GM23338 (cell line): Measurements from ENCODE around the gene DNAJB6. TPM values are rescaled to one million over a fixed set of nuclear protein-coding genes. Genes with fewer than 3 reads are reported as not detected.
A peak's percentile ranks its signal among the peaks of the same experiment; 100 is the strongest.

ENCODE experiments used
- ATAC-seq: fragments of 200-7000 bp; cut with Tn5 transposase; 3 replicates; pipeline ENCODE4 v1.9.1; 2020
- DNase-seq: peaks from one replicate; pipeline ENCODE4 v3.0.0-alpha.2; 2015; ENCODE audit warnings: low spot score
- H2AFZ ChIP-seq: fragments of 200-600 bp; sonication (generic); 2 replicates; pipeline ENCODE4 v1.8.0; 2016; ENCODE audit warnings: antibody characterized with exemption, mild to moderate bottlenecking, moderate library complexity
- H3F3A ChIP-seq: fragments of 200-600 bp; sonication (generic); replicated peaks from 2 replicates; pipeline ENCODE4 v1.8.0; 2017; ENCODE audit warnings: antibody characterized with exemption, mixed run types, low read depth
- H3K27ac ChIP-seq: fragments of 200-600 bp; sonication (generic); 2 replicates; pipeline ENCODE4 v1.6.1; 2016; ENCODE audit warnings: low read depth
- H3K27me3 ChIP-seq: fragments of 200-600 bp; sonication (generic); 2 replicates; pipeline ENCODE4 v1.8.0; 2016; ENCODE audit warnings: mild to moderate bottlenecking, mixed run types, moderate library complexity; ENCODE audit not compliant: insufficient read depth
- H3K36me3 ChIP-seq: fragments of 200-600 bp; sonication (generic); 2 replicates; pipeline ENCODE4 v1.8.0; 2016; ENCODE audit warnings: mild to moderate bottlenecking; ENCODE audit not compliant: insufficient read depth
- H3K4me1 ChIP-seq: fragments of 200-600 bp; sonication (generic); 2 replicates; pipeline ENCODE4 v1.8.0; 2016; ENCODE audit warnings: mild to moderate bottlenecking, moderate library complexity; ENCODE audit not compliant: insufficient read depth
- H3K4me2 ChIP-seq: fragments of 200-600 bp; sonication (generic); 2 replicates; pipeline ENCODE4 v1.7.1; 2017; ENCODE audit warnings: mixed run types
- H3K4me3 ChIP-seq: fragments of 200-600 bp; sonication (generic); 2 replicates; pipeline ENCODE4 v1.6.1; 2016; ENCODE audit warnings: mixed run types
- H3K79me2 ChIP-seq: fragments of 200-600 bp; sonication (generic); replicated peaks from 2 replicates; pipeline ENCODE4 v1.8.0; 2017; ENCODE audit warnings: mild to moderate bottlenecking; ENCODE audit not compliant: insufficient read depth
- H3K9me2 ChIP-seq: fragments of 200-600 bp; sonication (generic); 2 replicates; pipeline ENCODE4 v1.8.0; 2017; ENCODE audit not compliant: insufficient read depth
- H4K20me1 ChIP-seq: fragments of 200-600 bp; sonication (generic); replicated peaks from 2 replicates; pipeline ENCODE4 v1.8.0; 2017; ENCODE audit warnings: mild to moderate bottlenecking; ENCODE audit not compliant: insufficient read depth
- H3K27ac Mint-ChIP-seq: 2 replicates; pipeline ENCODE4 v1.8.0; 2020; ENCODE audit warnings: inconsistent platforms, mild to moderate bottlenecking, moderate library complexity, mixed read lengths
- H3K27me3 Mint-ChIP-seq: 3 replicates; pipeline ENCODE4 v1.8.0; 2022; ENCODE audit warnings: low read depth, mild to moderate bottlenecking, moderate library complexity, mixed read lengths, inconsistent platforms; ENCODE audit not compliant: insufficient read depth, poor library complexity
- H3K36me3 Mint-ChIP-seq: 3 replicates; pipeline ENCODE4 v1.8.0; 2021; ENCODE audit warnings: low read depth, mild to moderate bottlenecking, inconsistent platforms, moderate library complexity, mixed read lengths
- H3K4me1 Mint-ChIP-seq: 3 replicates; pipeline ENCODE4 v1.8.0; 2020; ENCODE audit warnings: mild to moderate bottlenecking, inconsistent platforms, mixed read lengths
- H3K4me3 Mint-ChIP-seq: 3 replicates; pipeline ENCODE4 v1.8.0; 2021; ENCODE audit warnings: moderate library complexity, mild to moderate bottlenecking, inconsistent platforms, mixed read lengths
- H3K9me3 Mint-ChIP-seq: 3 replicates; pipeline ENCODE4 v1.8.0; 2020; ENCODE audit warnings: moderate library complexity, mild to moderate bottlenecking, inconsistent platforms, mixed read lengths
- CREB1 ChIP-seq: fragments of 250-450 bp; sonication (Bioruptor Pico); IDR thresholded peaks from 2 replicates; pipeline ENCODE4 v1.5.0; 2020; ENCODE audit warnings: low read depth, mild to moderate bottlenecking, moderate library complexity
- EZH2phosphoT487 ChIP-seq: fragments of 200-600 bp; sonication (generic); IDR thresholded peaks from one replicate; pipeline ENCODE4 v1.8.1; 2018; ENCODE audit warnings: antibody characterized with exemption; ENCODE audit not compliant: unreplicated experiment
- JUNB ChIP-seq: IDR thresholded peaks from one replicate; pipeline ENCODE4 v1.6.1; 2016; ENCODE audit warnings: antibody characterized with exemption; ENCODE audit not compliant: unreplicated experiment
- NANOG ChIP-seq: IDR thresholded peaks from 2 replicates; pipeline ENCODE4 v1.6.1; 2016; ENCODE audit warnings: antibody characterized with exemption, borderline replicate concordance
- STAT1 ChIP-seq: IDR thresholded peaks from one replicate; pipeline ENCODE4 v1.6.1; 2016; ENCODE audit warnings: antibody characterized with exemption; ENCODE audit not compliant: unreplicated experiment
- ZNF331 ChIP-seq: fragments of 250-450 bp; sonication (Bioruptor Pico); IDR thresholded peaks from 2 replicates; pipeline ENCODE4 v1.5.0; 2020; ENCODE audit warnings: low read depth, mild to moderate bottlenecking, moderate library complexity
- ZNF462 ChIP-seq: fragments of 250-450 bp; sonication (Bioruptor Pico); IDR thresholded peaks from 2 replicates; pipeline ENCODE4 v1.5.0; 2020; ENCODE audit warnings: mild to moderate bottlenecking, moderate library complexity
- polyA plus RNA-seq: library from polyadenylated mRNA; unstranded; fragments of >200 nt; fragmentation: Nextera tagmentation; extraction: Ambion mirVana; gene quantifications from 2 replicates; pipeline ENCODE4 v1.2.1, GENCODE V29; 2016
- total RNA-seq: library from RNA; depleted of rRNA; stranded (reverse); fragments of >200 nt; shearing (Covaris generic); gene quantifications from 2 replicates; pipeline ENCODE4 v1.2.3, GENCODE V29; 2014
- TF ChIP-seq, protein P1 (sequence below): IDR thresholded peaks from one replicate; pipeline ENCODE4 v1.6.1; 2018; ENCODE audit warnings: antibody characterized with exemption; ENCODE audit not compliant: unreplicated experiment
- TF ChIP-seq, protein P2 (sequence below): IDR thresholded peaks from 2 replicates; pipeline ENCODE4 v1.6.1; 2016; ENCODE audit warnings: antibody characterized with exemption

The DNAJB6 gene
- total and polyA plus RNA-seq, 2 experiments from 2014 or later, result 308 to 322 TPM

DNA sequence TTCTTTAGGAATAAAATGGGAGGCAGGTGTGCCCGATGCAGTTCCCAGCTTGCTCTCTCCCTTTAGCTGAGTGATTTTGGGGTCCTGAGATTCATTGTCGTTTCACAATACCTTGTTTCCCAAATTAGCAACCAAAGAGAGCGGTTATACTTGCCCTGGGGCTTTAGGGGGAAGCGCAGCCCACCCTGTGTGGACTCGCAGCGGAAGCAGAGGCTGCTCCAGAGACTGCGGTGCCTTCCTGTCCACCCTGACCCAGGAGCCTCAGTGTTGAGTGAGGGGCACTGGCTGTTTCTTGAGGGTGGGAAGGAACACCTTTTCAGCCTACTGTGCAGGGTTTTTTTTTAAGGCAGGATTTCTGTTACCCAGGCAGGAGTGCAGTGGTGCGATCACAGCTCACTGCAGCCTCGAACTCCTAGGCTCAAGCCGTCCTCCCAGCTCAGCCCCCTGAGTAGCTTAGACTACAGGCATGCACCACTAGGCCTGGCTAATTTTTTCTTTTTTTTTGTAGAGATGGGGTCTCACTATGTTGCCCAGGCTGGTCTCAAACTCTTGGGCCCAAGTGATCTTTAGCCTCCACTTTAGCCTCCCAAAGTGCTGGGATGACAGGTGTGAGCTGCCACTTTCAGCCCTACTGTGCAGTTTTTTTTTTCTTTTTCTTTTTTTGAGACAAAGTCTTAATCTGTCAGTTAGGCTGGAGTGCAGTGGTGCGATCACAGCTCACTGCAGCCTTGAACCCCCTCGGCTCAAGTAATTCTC is 67.0 kb downstream of the DNAJB6 start:
- Mint-ChIP-seq H3K4me3 (no peak overlapping the region), H3K27me3 (peaks cover 27% of the 10 kb centered on the region), H3K4me1 (peaks cover 17% of the 10 kb centered on the region), H3K27ac (peak overlapping the region; percentile 73), H3K36me3 (peaks cover 66% of the 10 kb centered on the region), H3K9me3 (no peaks in the 10 kb centered on the region)
- Histone ChIP-seq H3F3A (peaks cover 60% of the 10 kb centered on the region), H3K4me1 (peaks cover 6% of the 10 kb centered on the region; the same call in 1 of the 2 replicates), H3K4me3 (no peak overlapping the region), H3K36me3 (peaks cover 4% of the 10 kb centered on the region; the same call in 1 of the 2 replicates), H3K79me2 (peaks cover 96% of the 10 kb centered on the region), H3K4me2 (no peak overlapping the region), H3K27me3 (no peaks in the 10 kb centered on the region), H3K9me2 (no peaks in the 10 kb centered on the region), H3K27ac (peak overlapping the region; percentile 69), H2AFZ (no peak overlapping the region), H4K20me1 (peaks cover 48% of the 10 kb centered on the region)
- DNase-seq, result no peak
- TF ChIP-seq, protein P1, sequence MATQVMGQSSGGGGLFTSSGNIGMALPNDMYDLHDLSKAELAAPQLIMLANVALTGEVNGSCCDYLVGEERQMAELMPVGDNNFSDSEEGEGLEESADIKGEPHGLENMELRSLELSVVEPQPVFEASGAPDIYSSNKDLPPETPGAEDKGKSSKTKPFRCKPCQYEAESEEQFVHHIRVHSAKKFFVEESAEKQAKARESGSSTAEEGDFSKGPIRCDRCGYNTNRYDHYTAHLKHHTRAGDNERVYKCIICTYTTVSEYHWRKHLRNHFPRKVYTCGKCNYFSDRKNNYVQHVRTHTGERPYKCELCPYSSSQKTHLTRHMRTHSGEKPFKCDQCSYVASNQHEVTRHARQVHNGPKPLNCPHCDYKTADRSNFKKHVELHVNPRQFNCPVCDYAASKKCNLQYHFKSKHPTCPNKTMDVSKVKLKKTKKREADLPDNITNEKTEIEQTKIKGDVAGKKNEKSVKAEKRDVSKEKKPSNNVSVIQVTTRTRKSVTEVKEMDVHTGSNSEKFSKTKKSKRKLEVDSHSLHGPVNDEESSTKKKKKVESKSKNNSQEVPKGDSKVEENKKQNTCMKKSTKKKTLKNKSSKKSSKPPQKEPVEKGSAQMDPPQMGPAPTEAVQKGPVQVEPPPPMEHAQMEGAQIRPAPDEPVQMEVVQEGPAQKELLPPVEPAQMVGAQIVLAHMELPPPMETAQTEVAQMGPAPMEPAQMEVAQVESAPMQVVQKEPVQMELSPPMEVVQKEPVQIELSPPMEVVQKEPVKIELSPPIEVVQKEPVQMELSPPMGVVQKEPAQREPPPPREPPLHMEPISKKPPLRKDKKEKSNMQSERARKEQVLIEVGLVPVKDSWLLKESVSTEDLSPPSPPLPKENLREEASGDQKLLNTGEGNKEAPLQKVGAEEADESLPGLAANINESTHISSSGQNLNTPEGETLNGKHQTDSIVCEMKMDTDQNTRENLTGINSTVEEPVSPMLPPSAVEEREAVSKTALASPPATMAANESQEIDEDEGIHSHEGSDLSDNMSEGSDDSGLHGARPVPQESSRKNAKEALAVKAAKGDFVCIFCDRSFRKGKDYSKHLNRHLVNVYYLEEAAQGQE, result no peak
- no peak for TF ChIP-seq ZNF331
- TF ChIP-seq NANOG, result no peak
- TF ChIP-seq, protein P2, sequence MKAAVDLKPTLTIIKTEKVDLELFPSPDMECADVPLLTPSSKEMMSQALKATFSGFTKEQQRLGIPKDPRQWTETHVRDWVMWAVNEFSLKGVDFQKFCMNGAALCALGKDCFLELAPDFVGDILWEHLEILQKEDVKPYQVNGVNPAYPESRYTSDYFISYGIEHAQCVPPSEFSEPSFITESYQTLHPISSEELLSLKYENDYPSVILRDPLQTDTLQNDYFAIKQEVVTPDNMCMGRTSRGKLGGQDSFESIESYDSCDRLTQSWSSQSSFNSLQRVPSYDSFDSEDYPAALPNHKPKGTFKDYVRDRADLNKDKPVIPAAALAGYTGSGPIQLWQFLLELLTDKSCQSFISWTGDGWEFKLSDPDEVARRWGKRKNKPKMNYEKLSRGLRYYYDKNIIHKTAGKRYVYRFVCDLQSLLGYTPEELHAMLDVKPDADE, result no peak
- no peak for TF ChIP-seq STAT1
- TF ChIP-seq JUNB, result no peak
- TF ChIP-seq EZH2phosphoT487, result no peak
- TF ChIP-seq CREB1 (CRISPR knock-in tag), result no peak
- no peak for ATAC-seq

- H3K4me2 ChIP-seq, result no peak overlapping the region
- H3K36me3 Mint-ChIP-seq, result peaks cover 61% of the 10 kb centered on the region
- H3K4me3 ChIP-seq, result no peak overlapping the region
- H3F3A ChIP-seq, result peaks cover 58% of the 10 kb centered on the region
- no peaks in the 10 kb centered on the region for H3K27me3 ChIP-seq
- H2AFZ ChIP-seq, result no peak overlapping the region
- H4K20me1 ChIP-seq, result peaks cover 48% of the 10 kb centered on the region
- peaks cover 4% of the 10 kb centered on the region; the same call in 1 of the 2 replicates for H3K36me3 ChIP-seq
- ATAC-seq (no peak), DNase-seq (no peak)
- H3K4me1 ChIP-seq, result peaks cover 6% of the 10 kb centered on the region; the same call in 1 of the 2 replicates
- H3K4me1 Mint-ChIP-seq, result peaks cover 20% of the 10 kb centered on the region
- peaks cover 34% of the 10 kb centered on the region for H3K27me3 Mint-ChIP-seq
- H3K9me2 ChIP-seq, result no peaks in the 10 kb centered on the region
- 0 out of 2 replicates have a peak overlapping the region, but pooled peaks have one; percentile 23 for H3K27ac Mint-ChIP-seq
- no peaks in the 10 kb centered on the region for H3K9me3 Mint-ChIP-seq
- H3K4me3 Mint-ChIP-seq, result no peak overlapping the region
- H3K27ac ChIP-seq, result peak overlapping the region; percentile 66; the same call in 1 of the 2 replicates
- H3K79me2 ChIP-seq, result peaks cover 88% of the 10 kb centered on the region
- TF ChIP-seq EZH2phosphoT487, result no peak
- TF ChIP-seq NANOG, result no peak
- TF ChIP-seq ZNF462, result no peak
- no peak for TF ChIP-seq CREB1 (CRISPR knock-in tag)
Observed at GRCh38 chr7:157404845-157405481, 68.2 kb downstream of the DNAJB6 start.
